ENCODE results near the gene CSK. TPM values are rescaled to one million over a fixed set of nuclear protein-coding genes. Genes with fewer than 3 reads are reported as not detected.

The CSK gene
- total RNA-seq, 4 donors from 2014 or later = 14.9 to 56.4 (median 24.5) TPM

DNA sequence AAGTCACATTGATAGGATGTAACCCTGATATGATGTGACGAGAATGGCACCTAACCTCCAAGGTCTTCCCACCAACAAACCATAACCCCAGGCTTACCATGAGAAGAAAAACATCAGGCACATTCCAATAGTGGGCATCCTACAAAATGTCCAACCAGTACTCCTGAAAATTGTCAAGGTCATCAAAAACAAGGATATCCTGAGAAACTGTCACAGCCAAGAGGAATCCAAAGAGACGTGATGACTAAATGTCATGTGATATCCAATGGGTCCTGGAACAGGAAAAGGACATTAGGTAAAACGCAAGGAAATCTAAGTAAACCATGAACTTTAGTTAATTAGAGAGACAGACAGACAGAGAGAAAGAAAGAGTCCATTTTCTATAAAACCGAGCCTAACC lies 35.5 kb upstream of the CSK start:
- no peaks in the 10 kb centered on the region for H3K36me3 ChIP-seq
- no peak for DNase-seq (ENCODE audit: low spot score in 2 of 2)
- no peak overlapping the region for H3K27ac ChIP-seq
- H3K4me3 ChIP-seq = no peak overlapping the region
- H3K27me3 ChIP-seq = peaks cover 0 to under 1% of the 10 kb centered on the region in 2 donors
- WGBS, 2 donors = 66% methylated on average over 4 of the region's 4 CpGs
- TF ChIP-seq EP300 (IDR thresholded peaks at IDR 0.05) = no peak
- TF ChIP-seq POLR2A (IDR thresholded peaks at IDR 0.05) = no peak
- peaks cover 0 to 17% (median 0%) of the 10 kb centered on the region in 4 donors for H3K9me3 ChIP-seq
- no peaks in the 10 kb centered on the region for H3K4me1 ChIP-seq

DNA sequence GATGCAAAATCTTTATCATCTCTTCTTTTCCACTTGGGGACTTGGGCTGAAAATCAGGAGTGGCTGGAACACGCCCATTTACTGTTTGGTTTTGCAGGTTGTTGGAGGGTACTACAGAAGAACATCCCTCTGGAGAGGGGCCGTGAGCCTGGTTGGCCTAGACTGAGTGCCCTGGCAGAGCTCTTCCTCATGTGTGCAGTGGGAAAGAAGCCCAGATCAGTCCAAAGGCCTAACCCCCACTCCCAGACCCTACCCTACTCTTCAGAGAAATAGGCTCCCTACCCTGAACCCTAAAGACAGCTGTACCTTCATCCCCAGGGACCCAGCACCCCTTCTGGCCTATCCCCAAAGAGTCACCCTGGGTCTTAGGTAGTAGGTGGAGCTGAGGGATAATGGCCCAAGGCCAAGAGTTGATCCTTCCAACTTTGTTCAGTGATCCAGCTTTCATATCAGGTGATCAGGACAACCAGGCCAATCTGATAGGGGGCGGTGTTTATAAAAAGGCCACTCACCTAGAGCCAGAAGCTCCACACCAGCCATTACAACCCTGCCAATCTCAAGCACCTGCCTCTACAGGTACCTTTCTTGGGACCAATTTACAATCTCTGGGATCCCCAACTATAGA lies 33.4 kb upstream of the CSK start, which contains the start of gene CYP1A2:
TSS of gene CYP1A2 (plus strand) at position 524 of the 625 bp plus-strand sequence. CDS start 894 bp downstream, outside the sequence.
- Histone ChIP-seq H3K27ac (no peak within 1 kb of the TSS), H3K27me3 (no peaks in the 10 kb centered on the region), H3K36me3 (no peaks in the 10 kb centered on the region), H3K4me1 (no peaks in the 10 kb centered on the region), H3K9me3 (no peaks in the 10 kb centered on the region), H3K4me3 (no peak within 1 kb of the TSS)
- TF ChIP-seq POLR2A (IDR thresholded peaks at IDR 0.05) (no peak), EP300 (IDR thresholded peaks at IDR 0.05) (no peak)
- TF ChIP-seq, protein P1, sequence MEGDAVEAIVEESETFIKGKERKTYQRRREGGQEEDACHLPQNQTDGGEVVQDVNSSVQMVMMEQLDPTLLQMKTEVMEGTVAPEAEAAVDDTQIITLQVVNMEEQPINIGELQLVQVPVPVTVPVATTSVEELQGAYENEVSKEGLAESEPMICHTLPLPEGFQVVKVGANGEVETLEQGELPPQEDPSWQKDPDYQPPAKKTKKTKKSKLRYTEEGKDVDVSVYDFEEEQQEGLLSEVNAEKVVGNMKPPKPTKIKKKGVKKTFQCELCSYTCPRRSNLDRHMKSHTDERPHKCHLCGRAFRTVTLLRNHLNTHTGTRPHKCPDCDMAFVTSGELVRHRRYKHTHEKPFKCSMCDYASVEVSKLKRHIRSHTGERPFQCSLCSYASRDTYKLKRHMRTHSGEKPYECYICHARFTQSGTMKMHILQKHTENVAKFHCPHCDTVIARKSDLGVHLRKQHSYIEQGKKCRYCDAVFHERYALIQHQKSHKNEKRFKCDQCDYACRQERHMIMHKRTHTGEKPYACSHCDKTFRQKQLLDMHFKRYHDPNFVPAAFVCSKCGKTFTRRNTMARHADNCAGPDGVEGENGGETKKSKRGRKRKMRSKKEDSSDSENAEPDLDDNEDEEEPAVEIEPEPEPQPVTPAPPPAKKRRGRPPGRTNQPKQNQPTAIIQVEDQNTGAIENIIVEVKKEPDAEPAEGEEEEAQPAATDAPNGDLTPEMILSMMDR (IDR thresholded peaks at IDR 0.05) = no peak
- no peak for DNase-seq (ENCODE audit: low spot score in 2 of 2)
- WGBS, 2 donors = 74 to 81% methylated on average over 3 of the region's 3 CpGs

DNA sequence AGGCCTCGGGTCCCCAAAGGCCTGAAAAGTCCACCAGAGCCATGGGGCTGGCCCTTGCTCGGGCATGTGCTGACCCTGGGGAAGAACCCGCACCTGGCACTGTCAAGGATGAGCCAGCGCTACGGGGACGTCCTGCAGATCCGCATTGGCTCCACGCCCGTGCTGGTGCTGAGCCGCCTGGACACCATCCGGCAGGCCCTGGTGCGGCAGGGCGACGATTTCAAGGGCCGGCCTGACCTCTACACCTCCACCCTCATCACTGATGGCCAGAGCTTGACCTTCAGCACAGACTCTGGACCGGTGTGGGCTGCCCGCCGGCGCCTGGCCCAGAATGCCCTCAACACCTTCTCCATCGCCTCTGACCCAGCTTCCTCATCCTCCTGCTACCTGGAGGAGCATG lies 32.0 kb upstream of the CSK start:
- no peak for DNase-seq (ENCODE audit: low spot score in 2 of 2)
- TF ChIP-seq POLR2A (IDR thresholded peaks at IDR 0.05) (no peak), EP300 (IDR thresholded peaks at IDR 0.05) (no peak)
- TF ChIP-seq, protein P1 (IDR thresholded peaks at IDR 0.05) = no peak
- no peak overlapping the region for H3K4me3 ChIP-seq
- H3K27ac ChIP-seq = no peak overlapping the region
- no peaks in the 10 kb centered on the region for H3K27me3 ChIP-seq
- WGBS, 2 donors = 88 to 90% methylated on average over 5 to 20 of the region's 20 CpGs
- H3K4me1 ChIP-seq = no peaks in the 10 kb centered on the region
- H3K36me3 ChIP-seq = no peaks in the 10 kb centered on the region
- no peaks in the 10 kb centered on the region for H3K9me3 ChIP-seq

DNA sequence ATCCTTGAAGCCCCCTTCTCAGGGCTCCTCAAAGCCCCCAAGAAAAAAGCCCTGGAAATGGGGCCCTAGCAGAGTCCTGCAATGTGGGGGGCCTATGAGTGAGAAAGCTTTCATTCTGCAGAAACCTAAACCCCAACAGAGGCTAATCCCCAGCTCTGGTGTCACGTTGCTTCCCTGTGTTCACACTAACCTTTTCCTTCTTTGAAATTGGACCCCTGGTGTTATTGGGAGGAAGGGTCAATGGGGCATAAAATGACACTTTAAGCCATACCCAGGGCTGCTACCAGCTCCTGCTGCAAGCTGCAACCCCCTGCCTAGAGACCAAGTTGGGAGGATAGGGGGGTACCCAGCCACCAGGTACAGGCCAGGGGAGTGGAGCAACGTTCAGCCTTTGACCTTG lies 31.1 kb upstream of the CSK start:
- Histone ChIP-seq H3K9me3 (no peaks in the 10 kb centered on the region), H3K4me1 (no peaks in the 10 kb centered on the region), H3K4me3 (no peak overlapping the region), H3K27me3 (no peaks in the 10 kb centered on the region), H3K27ac (no peak overlapping the region), H3K36me3 (no peaks in the 10 kb centered on the region)
- no peak for DNase-seq (ENCODE audit: low spot score in 2 of 2)
- no peak for TF ChIP-seq EP300 (IDR thresholded peaks at IDR 0.05)
- no peak for TF ChIP-seq POLR2A (IDR thresholded peaks at IDR 0.05)
- TF ChIP-seq, protein P1 (IDR thresholded peaks at IDR 0.05) = no peak
- WGBS, 2 donors = 8 to 25% methylated on average over 2 of the region's 2 CpGs

DNA sequence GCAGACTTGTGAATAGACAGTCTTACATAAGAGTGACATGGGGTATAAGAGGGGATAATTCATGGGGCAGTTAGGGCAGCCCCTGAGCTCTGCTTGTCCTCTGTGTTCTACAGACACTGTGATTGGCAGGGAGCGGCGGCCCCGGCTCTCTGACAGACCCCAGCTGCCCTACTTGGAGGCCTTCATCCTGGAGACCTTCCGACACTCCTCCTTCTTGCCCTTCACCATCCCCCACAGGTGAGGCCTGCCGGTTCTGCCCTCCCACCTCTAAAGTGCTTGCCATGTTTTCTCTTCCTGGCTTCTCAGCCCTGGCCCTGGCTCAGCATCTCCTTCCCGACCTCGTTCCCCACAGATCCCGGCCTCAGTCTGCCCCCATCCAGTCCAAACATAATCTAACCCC lies 29.9 kb upstream of the CSK start:
- Histone ChIP-seq H3K27ac (no peak overlapping the region), H3K36me3 (no peaks in the 10 kb centered on the region), H3K4me1 (no peaks in the 10 kb centered on the region), H3K4me3 (no peak overlapping the region), H3K27me3 (no peaks in the 10 kb centered on the region), H3K9me3 (no peaks in the 10 kb centered on the region)
- 66 to 72% methylated on average over 8 of the region's 8 CpGs for WGBS, 2 donors
- no peak for TF ChIP-seq EP300 (IDR thresholded peaks at IDR 0.05)
- TF ChIP-seq POLR2A (IDR thresholded peaks at IDR 0.05) = no peak
- no peak for DNase-seq (ENCODE audit: low spot score in 2 of 2)

DNA sequence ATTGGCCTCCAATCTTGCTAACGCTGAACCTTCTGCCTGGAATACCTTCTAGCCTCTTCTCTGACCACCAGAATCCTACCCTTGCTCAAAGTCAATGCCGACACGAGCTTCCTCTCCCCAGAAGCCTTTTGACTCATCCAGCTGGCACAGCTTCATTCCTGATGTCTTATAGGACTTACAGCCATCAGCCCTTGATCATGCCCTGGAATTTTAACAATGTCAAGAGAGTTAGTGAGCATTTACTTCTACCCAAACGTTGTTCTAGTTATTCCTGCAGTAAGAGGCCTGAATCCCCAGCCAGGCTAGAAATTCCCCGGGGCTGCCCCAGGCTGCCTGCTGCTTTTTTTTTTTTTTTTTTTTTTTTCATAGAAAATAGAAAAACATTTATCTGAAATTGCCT lies 29.3 kb upstream of the CSK start:
- H3K4me1 ChIP-seq = no peaks in the 10 kb centered on the region
- 45 to 47% methylated on average over 5 of the region's 5 CpGs for WGBS, 2 donors
- H3K27ac ChIP-seq = no peak overlapping the region
- no peaks in the 10 kb centered on the region for H3K36me3 ChIP-seq
- no peak overlapping the region for H3K4me3 ChIP-seq
- H3K9me3 ChIP-seq = no peaks in the 10 kb centered on the region
- H3K27me3 ChIP-seq = no peaks in the 10 kb centered on the region
- no peak for TF ChIP-seq POLR2A (IDR thresholded peaks at IDR 0.05)
- TF ChIP-seq EP300 (IDR thresholded peaks at IDR 0.05) = no peak
- TF ChIP-seq, protein P1 (IDR thresholded peaks at IDR 0.05) = no peak
- no peak for DNase-seq (ENCODE audit: low spot score in 2 of 2)
